WERI-Rb-1 (cell line): ENCODE results near the gene POFUT1.
"Not testable (repeated sequence)": the region's sequence is repeated elsewhere in the genome, so short reads cannot be mapped to it uniquely, and the experiment has no call there.

Source experiments
- DNase-seq: peaks from one replicate; pipeline ENCODE4 v3.0.0-alpha.2; 2020
- H3K27ac ChIP-seq: fragments of 250-450 bp; sonication (Bioruptor Pico); 2 replicates; pipeline ENCODE4 v1.5.1; 2020; ENCODE audit warnings: mild to moderate bottlenecking, moderate library complexity
- H3K27me3 ChIP-seq: fragments of 250-450 bp; sonication (Bioruptor Pico); 2 replicates; pipeline ENCODE4 v1.5.1; 2021; ENCODE audit warnings: mild to moderate bottlenecking, low read depth, moderate library complexity; ENCODE audit not compliant: insufficient read depth, severe bottlenecking
- H3K36me3 ChIP-seq: fragments of 250-450 bp; sonication (Bioruptor Pico); 2 replicates; pipeline ENCODE4 v1.5.1; 2020; ENCODE audit warnings: mild to moderate bottlenecking, moderate library complexity
- H3K4me3 ChIP-seq: 2 replicates; pipeline ENCODE4 v1.5.1; 2011; ENCODE audit warnings: low read depth, mild to moderate bottlenecking, control low read depth, low read length
- H3K9me3 ChIP-seq: fragments of 250-450 bp; sonication (Bioruptor Pico); 2 replicates; pipeline ENCODE4 v1.5.1; 2021; ENCODE audit warnings: mild to moderate bottlenecking, moderate library complexity; ENCODE audit not compliant: severe bottlenecking
- TF ChIP-seq, protein P1 (sequence below): IDR thresholded peaks from 2 replicates; pipeline ENCODE4 v1.5.1; 2011; ENCODE audit warnings: low read depth, mild to moderate bottlenecking, control low read depth, inconsistent platforms, low read length

The POFUT1 gene

DNA sequence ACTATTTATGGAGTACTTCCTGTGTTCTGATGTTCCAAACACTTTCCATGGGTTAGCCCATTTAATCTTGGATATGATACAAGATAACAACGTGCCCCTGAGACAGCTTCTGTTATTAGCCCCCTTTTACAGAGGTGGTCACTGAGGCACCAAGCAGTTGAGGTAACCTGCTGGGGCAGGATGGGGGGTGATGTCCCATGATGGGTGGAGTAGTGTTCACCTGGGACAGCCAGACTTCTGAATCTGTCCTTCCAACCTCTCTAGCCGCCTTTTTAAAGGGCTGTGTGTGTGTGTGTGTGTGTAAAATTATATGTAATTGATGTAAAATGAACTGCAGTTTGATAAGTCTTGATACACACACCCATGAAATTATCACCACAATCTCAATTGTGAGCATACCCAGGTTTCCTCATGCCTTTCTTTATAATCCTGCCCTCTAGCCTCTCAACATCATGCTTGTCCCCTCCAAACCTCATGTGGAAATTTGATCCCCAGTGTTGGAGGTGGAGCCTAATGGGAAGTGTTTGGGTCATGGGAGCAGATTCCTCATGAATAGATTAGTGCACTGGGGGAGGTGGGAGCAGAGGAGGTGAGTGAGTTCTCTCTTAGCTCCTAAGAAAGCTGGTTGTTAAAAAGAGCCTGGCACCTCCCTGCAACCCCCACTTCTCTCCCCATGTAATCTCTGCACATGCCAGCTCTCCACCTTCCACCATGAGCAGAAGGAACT, 39.3 kb upstream of the POFUT1 start:
- no peak for DNase-seq
- H3K27me3 ChIP-seq = no peaks in the 10 kb centered on the region
- TF ChIP-seq, protein P1, sequence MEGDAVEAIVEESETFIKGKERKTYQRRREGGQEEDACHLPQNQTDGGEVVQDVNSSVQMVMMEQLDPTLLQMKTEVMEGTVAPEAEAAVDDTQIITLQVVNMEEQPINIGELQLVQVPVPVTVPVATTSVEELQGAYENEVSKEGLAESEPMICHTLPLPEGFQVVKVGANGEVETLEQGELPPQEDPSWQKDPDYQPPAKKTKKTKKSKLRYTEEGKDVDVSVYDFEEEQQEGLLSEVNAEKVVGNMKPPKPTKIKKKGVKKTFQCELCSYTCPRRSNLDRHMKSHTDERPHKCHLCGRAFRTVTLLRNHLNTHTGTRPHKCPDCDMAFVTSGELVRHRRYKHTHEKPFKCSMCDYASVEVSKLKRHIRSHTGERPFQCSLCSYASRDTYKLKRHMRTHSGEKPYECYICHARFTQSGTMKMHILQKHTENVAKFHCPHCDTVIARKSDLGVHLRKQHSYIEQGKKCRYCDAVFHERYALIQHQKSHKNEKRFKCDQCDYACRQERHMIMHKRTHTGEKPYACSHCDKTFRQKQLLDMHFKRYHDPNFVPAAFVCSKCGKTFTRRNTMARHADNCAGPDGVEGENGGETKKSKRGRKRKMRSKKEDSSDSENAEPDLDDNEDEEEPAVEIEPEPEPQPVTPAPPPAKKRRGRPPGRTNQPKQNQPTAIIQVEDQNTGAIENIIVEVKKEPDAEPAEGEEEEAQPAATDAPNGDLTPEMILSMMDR = no peak
- H3K4me3 ChIP-seq = no peak overlapping the region
- peaks cover 14% of the 10 kb centered on the region for H3K36me3 ChIP-seq
- no peak overlapping the region for H3K27ac ChIP-seq
- no peaks in the 10 kb centered on the region for H3K9me3 ChIP-seq

DNA sequence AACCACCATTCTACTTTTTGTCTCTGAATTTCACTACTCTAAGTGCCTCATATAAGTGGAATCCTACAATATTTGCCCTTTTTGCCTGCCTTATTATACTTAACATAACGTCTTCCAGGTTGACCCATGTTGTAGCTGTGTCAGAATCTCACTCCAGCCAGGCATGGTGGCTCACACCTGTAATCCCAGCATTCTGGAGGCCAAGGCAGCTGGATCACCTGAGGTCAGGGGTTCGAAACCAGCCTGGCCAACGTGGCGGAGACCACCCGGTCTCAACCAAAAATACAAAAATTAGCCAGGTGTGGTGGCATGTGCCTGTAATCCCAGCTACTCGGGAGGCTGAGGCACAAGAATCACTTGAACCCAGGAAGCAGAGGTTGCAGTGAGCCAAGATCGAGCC, 30.0 kb upstream of the POFUT1 start:
- not testable (repeated sequence) for DNase-seq, H3K4me3 ChIP-seq, H3K36me3 ChIP-seq, H3K27me3 ChIP-seq, H3K9me3 ChIP-seq, H3K27ac ChIP-seq

DNA sequence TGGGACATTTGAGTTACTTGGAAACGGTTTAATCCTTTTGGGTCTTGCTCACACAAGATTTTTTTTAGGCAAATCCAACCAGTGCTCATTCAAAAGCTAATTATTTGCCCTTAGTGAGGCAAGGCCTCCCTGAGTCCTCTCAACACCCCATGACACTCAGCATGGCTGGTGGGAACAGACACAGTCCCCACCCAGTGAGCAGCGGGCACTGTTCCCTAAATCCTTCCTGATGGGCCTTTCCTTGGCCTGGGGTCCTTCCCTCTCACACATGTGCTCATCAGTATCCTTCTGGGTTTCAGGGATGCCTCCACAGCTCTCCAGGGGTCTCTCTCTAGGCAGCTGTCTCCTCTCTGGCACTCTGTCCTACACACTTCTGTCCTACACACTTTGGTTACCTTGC, 28.2 kb upstream of the POFUT1 start:
- no peak overlapping the region for H3K4me3 ChIP-seq
- H3K9me3 ChIP-seq = no peaks in the 10 kb centered on the region
- no peak for DNase-seq
- no peaks in the 10 kb centered on the region for H3K36me3 ChIP-seq
- TF ChIP-seq, protein P1 = no peak
- no peak overlapping the region; the same call in 1 of the 2 replicates for H3K27ac ChIP-seq
- H3K27me3 ChIP-seq = no peaks in the 10 kb centered on the region

DNA sequence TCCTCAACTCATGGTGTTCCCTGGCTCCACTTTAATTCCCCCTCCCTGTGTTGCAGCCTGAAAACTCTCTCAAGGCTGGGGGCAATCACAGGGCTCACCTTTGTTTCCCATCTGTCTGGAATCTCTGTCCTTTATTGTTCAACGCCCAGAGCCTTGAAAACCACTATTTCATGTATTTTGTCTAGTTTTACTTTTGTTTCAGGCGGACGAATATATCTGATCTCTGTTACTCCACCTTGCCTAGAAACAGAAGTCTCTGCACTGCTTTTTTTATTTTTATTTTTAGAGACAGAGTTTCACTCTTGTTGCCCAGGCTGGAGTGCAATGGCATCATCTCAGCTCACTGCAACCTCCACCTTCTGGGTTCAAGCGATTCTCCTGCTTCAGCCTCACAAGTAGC, 27.7 kb upstream of the POFUT1 start:
- Histone ChIP-seq H3K9me3 (no peaks in the 10 kb centered on the region), H3K27me3 (no peaks in the 10 kb centered on the region), H3K4me3 (no peak overlapping the region), H3K36me3 (no peaks in the 10 kb centered on the region), H3K27ac (no peak overlapping the region)
- no peak for DNase-seq
- TF ChIP-seq, protein P1 = no peak

DNA sequence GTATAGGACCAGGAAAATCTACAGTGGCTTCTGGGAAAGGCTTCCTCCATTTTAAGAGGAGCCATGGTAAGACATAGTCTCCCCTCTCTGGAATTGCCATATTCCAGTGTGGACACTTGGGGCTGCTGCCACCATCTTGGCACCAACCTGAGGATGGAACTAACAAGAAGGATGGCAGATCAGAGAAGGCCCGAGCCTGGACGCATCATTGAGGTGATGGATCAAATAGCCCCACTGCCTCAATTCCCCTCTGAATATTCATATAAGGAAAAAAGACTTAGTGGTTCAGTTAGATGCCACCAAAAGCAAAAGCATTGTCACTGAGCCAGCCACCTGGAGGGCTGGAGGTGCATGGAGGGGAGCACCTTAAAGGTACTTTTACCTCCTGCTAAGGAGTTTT, 26.1 kb upstream of the POFUT1 start:
- H3K9me3 ChIP-seq = no peaks in the 10 kb centered on the region
- TF ChIP-seq, protein P1 = no peak
- no peaks in the 10 kb centered on the region for H3K36me3 ChIP-seq
- H3K27me3 ChIP-seq = no peaks in the 10 kb centered on the region
- DNase-seq = no peak
- no peak overlapping the region for H3K4me3 ChIP-seq
- H3K27ac ChIP-seq = no peak overlapping the region

DNA sequence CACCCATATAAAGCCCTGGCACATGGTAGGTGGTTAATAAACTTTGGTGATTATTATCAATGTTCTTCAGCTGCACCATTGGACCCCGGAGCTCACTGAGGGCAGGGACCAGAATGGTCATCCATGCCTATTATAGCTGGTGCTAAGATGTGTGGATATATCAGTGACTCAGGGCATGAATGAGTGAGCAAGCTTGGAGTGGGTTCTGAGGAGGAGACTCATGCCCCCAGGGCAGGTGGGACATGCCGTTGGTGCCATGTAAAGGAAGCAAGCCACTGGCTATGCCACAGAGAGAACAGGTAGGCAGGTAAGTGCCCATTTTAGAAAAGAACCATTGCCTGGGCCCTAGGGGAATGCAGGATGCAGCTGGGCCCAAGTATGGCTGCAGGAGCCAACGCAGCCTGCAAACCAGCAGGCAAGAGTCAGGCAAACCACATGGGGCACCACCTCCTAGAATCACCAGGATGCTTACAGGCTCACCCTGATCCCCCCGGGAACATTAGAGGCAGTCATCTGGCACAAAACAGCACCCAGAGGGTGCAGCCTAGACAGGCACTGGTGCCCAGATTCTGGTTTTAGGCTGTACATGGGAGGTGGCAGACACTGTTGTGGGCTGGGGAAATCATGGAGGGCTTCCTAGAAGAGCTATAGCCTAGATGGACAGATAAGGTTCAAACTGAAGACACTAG, 23.6 kb upstream of the POFUT1 start:
- H3K27me3 ChIP-seq = no peaks in the 10 kb centered on the region
- no peaks in the 10 kb centered on the region for H3K9me3 ChIP-seq
- TF ChIP-seq, protein P1 = no peak
- H3K27ac ChIP-seq = no peak overlapping the region
- H3K36me3 ChIP-seq = peaks cover 5% of the 10 kb centered on the region; the same call in 1 of the 2 replicates
- H3K4me3 ChIP-seq = no peak overlapping the region
- no peak for DNase-seq
